PFSK-1 (cell line): Measurements from ENCODE around the gene ANKRD10.

Experiments
- FOXP2 ChIP-seq: optimal IDR thresholded peaks from 2 replicates; pipeline ENCODE3; 2011; ENCODE audit warnings: borderline replicate concordance, control low read depth, inconsistent platforms; ENCODE audit not compliant: insufficient read depth; ENCODE audit errors: extremely low read length, extremely low read depth
- POLR2AphosphoS5 ChIP-seq: IDR thresholded peaks from 2 replicates; pipeline ENCODE4 v1.6.1; 2012; ENCODE audit warnings: low read depth, mild to moderate bottlenecking, control low read depth, low read length, moderate library complexity
- REST ChIP-seq, 2 experiments: IDR thresholded peaks; 2 replicates each; pipeline versions ENCODE4 v1.6.1 to v1.8.0; 2011 to 2012; ENCODE audit warnings: low read depth in 2 of 2, low read length in 2 of 2, control low read depth in 1 of 2, inconsistent platforms in 1 of 2, mild to moderate bottlenecking in 1 of 2, moderate library complexity in 1 of 2; ENCODE audit not compliant: insufficient read depth in 1 of 2
- SIN3A ChIP-seq: IDR thresholded peaks from 2 replicates; pipeline ENCODE4 v1.6.1; 2012; ENCODE audit warnings: mild to moderate bottlenecking, low read length, moderate library complexity, borderline replicate concordance; ENCODE audit not compliant: insufficient read depth
- TAF1 ChIP-seq: IDR thresholded peaks from 2 replicates; pipeline ENCODE4 v1.6.1; 2012; ENCODE audit warnings: low read length, control low read depth, borderline replicate concordance; ENCODE audit not compliant: insufficient read depth

- TF ChIP-seq TAF1 (no peak), POLR2AphosphoS5 (no peak), REST (IDR thresholded peaks at IDR 0.05; ENCODE audit: insufficient read depth in 1 of 2, low read depth in 2 of 2, low read length in 2 of 2) (no peak), FOXP2 (no peak), SIN3A (no peak)
Measured at GRCh38 chr13:110890279-110891165, 24.3 kb downstream of the ANKRD10 start.
